ENCODE data around the gene ATP2C2. TPM values are rescaled to one million over a fixed set of nuclear protein-coding genes. Genes with fewer than 3 reads are reported as not detected.
A peak's percentile ranks its signal among the peaks of the same experiment; 100 is the strongest.
"Not testable (repeated sequence)": the region's sequence is repeated elsewhere in the genome, so short reads cannot be mapped to it uniquely, and the experiment has no call there.

ATP2C2 gene
- polyA plus RNA-seq, 10 donors: 0.27 to 1.9 (median 0.44) TPM

- peak; percentile 12 to 76 (median 52) for DNase-seq
Measured at GRCh38 chr16:84339311-84339710, 29.0 kb upstream of the ATP2C2 start.

GRCh38 chr16:84339766-84340165, 28.6 kb upstream of the ATP2C2 start:
- no peak for DNase-seq

DNA sequence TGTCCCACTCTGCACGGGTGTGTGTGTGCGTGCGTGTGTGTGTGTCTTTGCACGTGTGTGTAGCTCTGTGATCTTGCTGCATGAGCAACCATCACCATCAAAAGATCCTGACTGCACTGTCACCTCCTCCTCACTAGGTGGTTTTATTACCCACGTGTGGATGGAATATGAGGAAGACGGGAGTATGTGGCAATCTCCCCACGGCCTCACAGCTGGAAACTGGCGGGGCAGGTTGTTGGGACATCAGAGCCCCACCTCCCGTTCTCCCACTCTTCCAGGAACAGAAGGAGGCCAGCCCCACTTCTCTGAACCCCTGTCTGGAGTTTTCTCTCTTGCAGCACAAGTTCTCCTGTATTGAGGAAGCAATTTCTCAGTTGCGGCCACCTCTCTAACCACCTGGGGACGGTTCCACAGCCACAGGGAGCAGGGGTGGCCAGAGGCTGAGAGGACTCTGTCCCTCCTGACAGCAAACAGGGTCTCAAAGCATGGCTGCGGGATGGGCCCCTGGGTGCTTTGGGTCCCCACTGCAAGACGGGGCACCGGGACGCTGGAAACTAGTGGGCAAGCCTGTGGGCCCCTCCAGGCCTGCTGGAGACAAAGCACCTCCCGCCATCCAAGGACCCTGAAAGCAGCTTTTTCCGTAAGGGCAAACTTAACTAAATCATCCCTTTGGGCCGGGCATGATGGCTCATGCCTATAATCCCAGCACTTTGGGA, 27.9 kb upstream of the ATP2C2 start:
- DNase-seq: peak in 1 of 3 donors; percentile 25

- no peak for DNase-seq
Measured at GRCh38 chr16:84341528-84342295, 26.6 kb upstream of the ATP2C2 start.

DNA sequence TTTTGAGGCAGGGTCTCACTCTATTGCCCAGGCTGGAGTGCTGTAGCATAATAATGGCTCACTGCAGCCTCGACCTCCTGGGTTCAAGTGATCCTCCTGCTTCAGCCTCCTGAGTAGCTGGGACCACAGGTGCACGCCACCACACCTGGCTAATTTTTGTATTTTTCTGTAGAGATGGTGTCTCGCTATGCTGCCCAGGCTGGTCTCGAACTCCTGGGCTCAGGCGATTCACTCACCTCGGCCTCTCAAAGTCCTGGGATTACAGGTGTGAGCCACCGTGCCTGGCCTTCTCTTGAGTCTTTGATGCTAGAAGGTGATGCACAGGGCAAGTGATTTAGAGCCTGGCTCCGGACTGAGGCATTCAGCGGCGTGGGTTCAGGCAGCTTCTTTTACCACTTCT, 24.5 kb upstream of the ATP2C2 start:
- DNase-seq: not testable (repeated sequence)

DNA sequence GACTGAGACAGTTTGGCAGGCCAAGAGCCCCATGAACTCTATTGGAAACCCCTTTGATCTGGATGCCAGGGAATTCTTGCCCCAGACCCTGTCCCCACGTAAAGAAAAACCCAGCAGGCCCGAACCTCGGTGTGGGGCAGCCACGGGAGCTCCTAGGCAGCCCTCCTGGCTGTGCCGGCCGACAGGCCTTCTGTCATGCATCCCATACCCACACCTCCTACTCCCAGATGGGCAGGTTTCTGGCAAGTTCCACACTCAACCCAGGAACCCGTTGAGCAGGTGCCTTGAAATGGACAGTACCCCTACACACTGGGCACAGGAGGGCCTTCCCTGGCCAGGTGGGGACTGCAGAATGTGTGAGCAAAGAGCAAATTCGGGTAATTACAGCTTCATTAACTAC, 23.6 kb upstream of the ATP2C2 start:
- no peak for DNase-seq

DNA sequence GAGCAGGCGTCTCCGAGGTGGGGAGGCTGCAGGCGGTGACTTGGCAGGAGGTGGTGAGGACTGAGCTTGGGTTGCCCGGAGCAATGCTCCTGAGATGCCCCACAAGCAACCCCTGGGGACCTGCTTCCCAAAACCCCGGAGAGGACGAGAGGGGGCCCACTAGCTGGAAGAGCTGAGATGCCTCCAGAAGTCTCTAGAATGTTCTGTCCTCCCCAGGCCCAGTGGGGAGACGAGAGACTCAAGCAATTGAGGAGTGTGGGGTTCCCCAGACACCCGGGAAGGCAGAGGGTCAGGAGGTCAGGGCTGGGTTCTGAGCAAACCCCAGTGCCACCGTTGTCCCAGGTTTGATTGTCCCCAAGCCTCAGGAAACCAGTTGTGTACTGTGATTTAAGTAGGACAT, 21.2 kb upstream of the ATP2C2 start:
- DNase-seq: no peak

- no peak for DNase-seq
Measured at GRCh38 chr16:84348386-84348888, 19.9 kb upstream of the ATP2C2 start.

- no peak for DNase-seq
Measured at GRCh38 chr16:84349862-84350684, 18.3 kb upstream of the ATP2C2 start.

DNA sequence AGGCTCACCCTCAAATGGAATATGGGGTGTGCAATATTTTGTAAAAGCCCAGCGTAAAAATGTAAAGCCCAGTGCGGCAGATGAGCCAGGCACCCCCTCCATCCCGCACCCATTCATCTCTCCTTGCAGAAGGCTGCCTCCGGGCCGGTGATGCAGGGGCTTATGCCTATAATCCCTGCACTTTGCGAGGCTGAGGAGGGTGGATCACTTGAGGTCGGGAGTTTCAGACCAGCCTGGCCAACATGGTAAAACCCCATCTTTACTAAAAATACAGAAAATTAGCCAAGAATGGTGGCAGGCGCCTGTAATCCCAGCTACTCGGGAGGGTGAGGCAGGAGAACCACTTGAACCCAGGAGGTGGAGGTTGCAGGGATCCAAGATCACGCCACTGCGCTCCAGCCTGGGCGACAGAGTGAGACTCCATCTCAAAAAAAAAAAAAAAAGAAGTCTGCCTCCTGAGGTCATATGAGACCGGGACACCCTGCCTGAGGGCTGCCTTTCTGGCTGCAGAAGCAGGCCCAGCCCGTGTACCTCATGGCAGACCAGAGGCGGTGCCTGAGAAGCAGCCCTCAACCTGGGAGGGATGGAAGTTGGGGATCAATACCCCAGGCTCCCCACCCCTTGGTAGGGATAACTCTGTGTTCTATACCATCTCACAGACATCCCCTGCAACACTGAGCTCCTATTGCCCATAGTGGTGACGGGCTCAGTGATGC, 17.5 kb upstream of the ATP2C2 start:
- DNase-seq: no peak

DNA sequence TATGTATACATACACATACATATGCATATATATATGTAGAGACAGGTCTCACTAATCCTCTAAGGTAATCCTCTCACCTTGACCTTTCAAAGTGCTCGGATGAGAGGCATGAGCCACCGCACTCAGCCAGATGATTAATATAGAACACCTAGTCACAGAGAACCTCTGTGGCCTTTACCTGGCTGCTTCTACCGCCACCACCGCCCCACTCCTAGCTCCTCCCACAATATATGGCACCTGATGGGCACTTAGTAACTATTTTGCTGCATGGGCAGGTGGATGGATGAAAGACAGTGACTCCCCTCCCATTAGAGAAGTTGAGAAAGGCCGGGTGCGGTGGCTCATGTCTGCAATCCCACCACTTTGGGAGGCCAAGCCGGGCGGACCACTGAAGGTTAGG, 16.7 kb upstream of the ATP2C2 start:
- no peak for DNase-seq

- DNase-seq: no peak
Measured at GRCh38 chr16:84354306-84354705, 14.0 kb upstream of the ATP2C2 start.

- DNase-seq: no peak
Measured at GRCh38 chr16:84355149-84355548, 13.2 kb upstream of the ATP2C2 start.

DNA sequence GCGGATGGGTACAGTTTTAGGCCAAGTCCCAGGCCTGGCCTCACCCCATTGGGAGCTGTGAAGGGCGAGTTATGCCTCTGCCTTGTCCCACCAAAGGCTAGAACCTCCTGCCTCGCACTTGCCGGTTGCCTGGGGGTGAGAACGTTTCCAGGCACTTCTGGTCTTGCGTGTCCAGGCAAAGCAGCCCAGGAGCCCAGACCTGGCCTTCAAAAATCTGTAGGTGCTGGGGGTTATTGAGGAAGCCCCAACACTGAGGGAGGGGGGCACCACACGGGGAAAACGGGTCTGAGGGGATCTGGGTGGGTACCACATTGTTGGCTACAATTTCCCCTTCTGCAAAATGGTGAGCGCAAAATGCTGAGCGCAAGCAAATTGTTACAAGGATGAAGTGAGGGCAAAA, 12.2 kb upstream of the ATP2C2 start:
- DNase-seq: no peak

- no peak for DNase-seq
Measured at GRCh38 chr16:84356591-84357116, 11.7 kb upstream of the ATP2C2 start.

DNA sequence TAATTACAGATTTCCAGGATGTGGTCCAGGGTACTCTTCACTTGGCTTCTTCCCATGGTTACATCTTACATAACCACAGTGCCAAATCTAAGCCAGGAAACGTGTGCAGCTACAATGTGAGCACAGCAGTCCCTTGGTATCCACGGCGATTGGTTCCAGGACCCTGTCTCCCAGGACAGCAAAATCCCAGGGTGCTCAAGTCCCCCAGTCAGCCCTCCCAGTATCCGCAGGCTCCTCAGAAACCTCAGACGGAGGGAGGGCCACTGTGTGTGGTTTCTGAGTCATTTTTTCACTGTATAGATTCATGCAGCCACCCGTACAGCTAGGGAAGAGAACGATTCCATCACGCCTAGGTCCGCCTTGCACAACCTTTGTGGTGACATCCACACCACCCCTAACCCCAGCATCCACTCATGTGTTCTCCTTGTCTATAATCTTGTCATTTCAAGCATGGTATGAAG, 11.1 kb upstream of the ATP2C2 start:
- DNase-seq: no peak

DNA sequence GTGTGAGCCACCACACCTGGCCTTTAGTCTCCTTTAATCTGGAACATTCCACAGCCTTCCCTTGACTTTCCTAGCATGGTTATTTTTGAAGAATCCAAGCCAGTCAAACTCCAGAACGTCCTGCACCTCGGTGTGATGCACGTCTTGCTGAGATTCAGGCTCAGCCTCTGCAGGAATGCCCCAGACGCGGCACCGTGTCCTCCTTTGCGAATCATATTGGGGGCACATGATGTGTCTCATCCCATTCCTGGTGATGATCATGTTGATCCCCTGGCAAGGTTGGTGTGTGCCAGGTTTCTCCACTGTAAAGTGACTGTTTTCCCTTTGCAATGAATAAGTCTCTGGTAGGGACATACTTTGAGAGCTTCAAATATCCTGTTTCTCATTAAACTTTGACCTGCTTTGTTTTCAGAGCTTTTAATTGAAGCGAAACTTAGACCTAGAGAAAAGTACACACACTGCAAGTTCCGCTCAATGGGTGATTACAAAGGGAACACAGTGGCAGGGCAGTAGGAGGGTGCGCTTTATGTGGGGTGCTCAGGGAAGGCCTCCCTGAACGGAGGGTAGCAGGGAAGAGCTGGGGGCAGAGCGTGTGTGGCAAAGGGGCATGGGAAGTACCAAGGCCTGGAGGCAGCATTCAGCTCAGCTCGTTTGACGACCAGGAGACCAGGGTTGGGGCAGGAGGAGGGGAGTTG, 9.6 kb upstream of the ATP2C2 start:
- DNase-seq: no peak

GRCh38 chr16:84359326-84359725, 9.0 kb upstream of the ATP2C2 start:
- no peak for DNase-seq

DNA sequence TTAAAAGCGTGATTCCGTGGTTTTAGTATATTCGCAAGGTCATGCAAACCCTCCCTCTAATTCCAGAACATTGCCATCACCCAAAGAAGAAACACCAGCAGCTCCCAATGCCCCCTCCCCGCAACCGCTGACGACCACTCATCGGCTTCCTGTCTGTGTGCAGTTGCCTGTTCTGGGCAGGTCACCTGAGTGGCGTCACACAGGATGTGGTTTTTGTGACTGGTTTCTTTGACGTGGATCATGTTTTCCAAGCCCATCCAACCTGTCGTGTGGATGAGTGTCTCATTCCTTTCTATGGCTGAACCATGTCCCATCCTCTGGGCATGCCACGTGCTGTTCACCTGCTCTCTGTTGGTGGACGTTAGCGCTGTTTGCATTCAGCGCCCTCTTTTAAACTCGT, 8.2 kb upstream of the ATP2C2 start:
- no peak for DNase-seq

DNA sequence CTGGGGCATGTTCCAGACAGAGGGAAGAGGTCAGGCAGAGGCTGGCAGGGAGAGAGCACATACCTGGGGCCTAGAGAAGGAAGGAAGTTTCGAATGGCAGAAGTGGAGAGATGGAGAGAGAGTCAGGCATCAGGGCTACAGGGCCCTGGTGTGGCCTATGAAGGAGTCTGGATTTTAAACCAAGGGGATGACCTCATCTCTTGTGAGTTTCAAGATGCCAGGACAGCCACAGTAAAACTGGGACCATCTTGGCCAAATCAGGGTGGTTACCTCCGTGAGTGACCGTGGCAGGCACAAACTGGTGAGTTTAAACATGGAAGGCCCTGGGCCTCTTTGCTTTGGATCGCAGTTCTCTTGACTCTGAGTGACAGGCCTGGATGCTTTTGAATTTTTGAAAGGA, 7.6 kb upstream of the ATP2C2 start:
- DNase-seq: no peak

GRCh38 chr16:84361546-84361945, 6.8 kb upstream of the ATP2C2 start:
- DNase-seq: no peak

Data from muscle of back (tissue), 11 donors.